Nucleus accumbens (tissue), 56 donors: ENCODE measurements around the gene ANKRD22.

Source experiments
- DNase-seq, 56 donors: peaks; one replicate each; lab custom pipeline; 2025; lab: John Stamatoyannopoulos, UW

The ANKRD22 gene

GRCh38 chr10:88803641-88804040 is 48.0 kb downstream of the ANKRD22 start:
- DNase-seq: no peak

GRCh38 chr10:88802523-88803285 is 48.9 kb downstream of the ANKRD22 start, which contains the start of gene LIPM:
TSS of gene LIPM (plus strand) at chr10:88802730. CDS start at chr10:88802897, 167 bp downstream.
- no peak for DNase-seq

GRCh38 chr10:88800152-88801125 is 51.2 kb downstream of the ANKRD22 start:
- DNase-seq: no peak

GRCh38 chr10:88794731-88795130 is 56.9 kb downstream of the ANKRD22 start:
- no peak for DNase-seq

- no peak for DNase-seq
Observed at GRCh38 chr10:88793712-88794299, 57.8 kb downstream of the ANKRD22 start.

- peak in 14 of 56 donors; percentile 1 to 22 (median 10) for DNase-seq
Observed at GRCh38 chr10:88792661-88793060, 59.0 kb downstream of the ANKRD22 start.

GRCh38 chr10:88791924-88792323 is 59.7 kb downstream of the ANKRD22 start:
- no peak for DNase-seq

GRCh38 chr10:88788924-88789323 is 62.7 kb downstream of the ANKRD22 start:
- DNase-seq: no peak

GRCh38 chr10:88787463-88787862 is 64.2 kb downstream of the ANKRD22 start:
- DNase-seq: no peak

- no peak for DNase-seq
Observed at GRCh38 chr10:88786032-88786770, 65.4 kb downstream of the ANKRD22 start.

GRCh38 chr10:88783724-88784123 is 67.9 kb downstream of the ANKRD22 start:
- DNase-seq: no peak

- DNase-seq: no peak
Observed at GRCh38 chr10:88782222-88782621, 69.4 kb downstream of the ANKRD22 start.

- DNase-seq: no peak
Observed at GRCh38 chr10:88781206-88781605, 70.4 kb downstream of the ANKRD22 start.
